Measurements from ENCODE around the gene KIAA1755. TPM values are rescaled to one million over a fixed set of nuclear protein-coding genes. Genes with fewer than 3 reads are reported as not detected.

KIAA1755 gene
- total RNA-seq, 1 experiment from 2014 or later: 0.17 TPM

DNA sequence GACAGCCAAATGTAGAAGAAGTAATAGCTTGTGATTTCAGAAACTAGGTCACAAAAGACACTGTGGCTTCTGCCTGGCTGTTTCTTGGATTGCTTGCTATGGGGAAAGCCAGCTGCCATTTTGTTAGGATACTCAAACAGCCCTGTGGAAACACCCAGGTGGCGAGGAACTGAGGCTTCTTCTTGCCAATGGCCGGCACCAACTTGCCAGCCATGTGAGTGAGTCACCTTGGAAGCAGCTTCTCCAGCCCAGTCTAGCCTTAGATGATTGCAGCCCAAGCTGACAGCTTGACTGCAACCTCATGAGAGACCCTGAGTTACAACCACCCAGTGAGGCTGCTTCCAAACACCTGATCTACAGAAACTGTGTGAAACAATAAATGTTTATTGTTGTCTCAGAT is 11.9 kb upstream of the KIAA1755 start:
- Histone ChIP-seq H3K9me3 (ENCODE audit: control insufficient read depth, low read depth, low read length) (no peaks in the 10 kb centered on the region), H3K4me1 (ENCODE audit: insufficient read depth, low read length) (no peaks in the 10 kb centered on the region), H3K23me2 (ENCODE audit: insufficient read length, low read depth, low read length, poor library complexity, severe bottlenecking) (no peaks in the 10 kb centered on the region), H2BK20ac (ENCODE audit: low read depth, low read length, poor library complexity, severe bottlenecking) (no peak overlapping the region), H4K20me1 (ENCODE audit: control insufficient read depth, insufficient read depth, insufficient read length) (no peaks in the 10 kb centered on the region), H3T11ph (ENCODE audit: low read length) (no peak overlapping the region), H2BK15ac (ENCODE audit: low read depth, low read length) (no peak overlapping the region), H3K79me2 (ENCODE audit: insufficient read depth, low read length) (no peaks in the 10 kb centered on the region), H3K4me2 (ENCODE audit: insufficient read depth, insufficient read length, low read length) (no peak overlapping the region), H3K27ac (ENCODE audit: insufficient read length, low read depth, low read length) (no peak overlapping the region), H4K8ac (replicated peaks; ENCODE audit: insufficient read length, low read depth, low read length) (no peak overlapping the region), H4K5ac (ENCODE audit: insufficient read length, low read depth, low read length) (no peak overlapping the region), H3K56ac (ENCODE audit: insufficient read length, low read depth, low read length) (no peak overlapping the region), H3K23ac (ENCODE audit: insufficient read length, low read depth, low read length) (no peak overlapping the region), H2AK5ac (ENCODE audit: insufficient read length, low read length) (no peak overlapping the region), H3K4ac (ENCODE audit: low read depth, low read length) (no peak overlapping the region), H3K9ac (ENCODE audit: extremely low read depth, insufficient read length, low read length) (no peak overlapping the region), H4K91ac (ENCODE audit: insufficient read length, low read depth, low read length) (no peak overlapping the region), H2BK5ac (ENCODE audit: insufficient read length, low read length) (no peak overlapping the region), H3K18ac (ENCODE audit: insufficient read length, low read depth, low read length) (no peak overlapping the region), H2BK120ac (ENCODE audit: low read depth, low read length, poor library complexity, severe bottlenecking) (no peak overlapping the region), H3K79me1 (ENCODE audit: insufficient read depth, low read depth, low read length, poor library complexity, severe bottlenecking) (no peaks in the 10 kb centered on the region), H2AFZ (ENCODE audit: low read length) (no peak overlapping the region), H3K14ac (ENCODE audit: insufficient read depth, low read length) (no peak overlapping the region), H3K27me3 (ENCODE audit: insufficient read depth, low read length) (no peaks in the 10 kb centered on the region), H2BK12ac (ENCODE audit: insufficient read length, low read depth, low read length) (no peak overlapping the region)
- no peak for DNase-seq
- Mint-ChIP-seq H3K27ac (no peak overlapping the region), H3K27me3 (ENCODE audit: low read depth) (peaks cover 24% of the 10 kb centered on the region), H3K4me1 (peaks cover under 1 to 2% of the 10 kb centered on the region in 2 experiments; a peak in 1 of 4 replicates), H3K9me3 (peaks cover 0 to 3% of the 10 kb centered on the region in 2 experiments; a peak in 2 of 5 replicates), H3K36me3 (ENCODE audit: insufficient read depth in 1 of 3, low read depth in 3 of 3) (peaks cover 0 to 2% (median 0%) of the 10 kb centered on the region in 3 experiments; a peak in 1 of 7 replicates), H3K4me3 (no peak overlapping the region)
- TF ChIP-seq, protein P1, sequence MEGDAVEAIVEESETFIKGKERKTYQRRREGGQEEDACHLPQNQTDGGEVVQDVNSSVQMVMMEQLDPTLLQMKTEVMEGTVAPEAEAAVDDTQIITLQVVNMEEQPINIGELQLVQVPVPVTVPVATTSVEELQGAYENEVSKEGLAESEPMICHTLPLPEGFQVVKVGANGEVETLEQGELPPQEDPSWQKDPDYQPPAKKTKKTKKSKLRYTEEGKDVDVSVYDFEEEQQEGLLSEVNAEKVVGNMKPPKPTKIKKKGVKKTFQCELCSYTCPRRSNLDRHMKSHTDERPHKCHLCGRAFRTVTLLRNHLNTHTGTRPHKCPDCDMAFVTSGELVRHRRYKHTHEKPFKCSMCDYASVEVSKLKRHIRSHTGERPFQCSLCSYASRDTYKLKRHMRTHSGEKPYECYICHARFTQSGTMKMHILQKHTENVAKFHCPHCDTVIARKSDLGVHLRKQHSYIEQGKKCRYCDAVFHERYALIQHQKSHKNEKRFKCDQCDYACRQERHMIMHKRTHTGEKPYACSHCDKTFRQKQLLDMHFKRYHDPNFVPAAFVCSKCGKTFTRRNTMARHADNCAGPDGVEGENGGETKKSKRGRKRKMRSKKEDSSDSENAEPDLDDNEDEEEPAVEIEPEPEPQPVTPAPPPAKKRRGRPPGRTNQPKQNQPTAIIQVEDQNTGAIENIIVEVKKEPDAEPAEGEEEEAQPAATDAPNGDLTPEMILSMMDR (conservative IDR thresholded peaks at IDR 0.05): no peak
- no CpG with 5 or more reads among the region's 2 CpGs for WGBS (ENCODE audit: extremely low coverage, insufficient read length, low lambda C conversion rate)

Data from H9 (cell line).